HepG2 (cell line): ENCODE measurements around the gene OGFOD3. TPM values are rescaled to one million over a fixed set of nuclear protein-coding genes. Genes with fewer than 3 reads are reported as not detected.
A peak's percentile ranks its signal among the peaks of the same experiment; 100 is the strongest.

Experiments
- E2F1 ChIP-seq: sonication (generic); formaldehyde crosslinking; IDR thresholded peaks from 2 replicates; pipeline ENCODE4 v1.5.0; 2020; ENCODE audit warnings: missing genetic modification reagents
- HDAC1 ChIP-seq: sonication (generic); formaldehyde crosslinking; IDR thresholded peaks from 2 replicates; pipeline ENCODE4 v1.5.1; 2020; ENCODE audit warnings: mild to moderate bottlenecking, missing genetic modification reagents
- MEF2D ChIP-seq: sonication (generic); formaldehyde crosslinking; IDR thresholded peaks from 2 replicates; pipeline ENCODE4 v1.5.1; 2020; ENCODE audit warnings: mild to moderate bottlenecking, missing genetic modification reagents
- NFAT5 ChIP-seq: sonication (generic); formaldehyde crosslinking; IDR thresholded peaks from 2 replicates; pipeline ENCODE4 v1.4.0; 2020; ENCODE audit warnings: missing genetic modification reagents
- ZNF20 ChIP-seq: sonication (generic); formaldehyde crosslinking; IDR thresholded peaks from 2 replicates; pipeline ENCODE4 v1.4.0; 2020; ENCODE audit warnings: mild to moderate bottlenecking, moderate library complexity, missing genetic modification reagents
- ZNF235 ChIP-seq: sonication (generic); formaldehyde crosslinking; IDR thresholded peaks from 2 replicates; pipeline ENCODE4 v1.8.1; 2023; ENCODE audit warnings: mild to moderate bottlenecking, missing genetic modification reagents, borderline replicate concordance
- ZNF274 ChIP-seq: sonication (generic); formaldehyde crosslinking; IDR thresholded peaks from 2 replicates; pipeline ENCODE4 v1.5.1; 2020; ENCODE audit warnings: mild to moderate bottlenecking, missing genetic modification reagents
- ZNF350 ChIP-seq: sonication (generic); formaldehyde crosslinking; IDR thresholded peaks from 2 replicates; pipeline ENCODE4 v1.4.0; 2020; ENCODE audit warnings: mild to moderate bottlenecking, low read depth, missing genetic modification reagents, borderline replicate concordance
- ZNF432 ChIP-seq: sonication (generic); formaldehyde crosslinking; IDR thresholded peaks from 2 replicates; pipeline ENCODE4 v1.5.0; 2020; ENCODE audit warnings: missing genetic modification reagents, mild to moderate bottlenecking, borderline replicate concordance
- ZNF777 ChIP-seq: sonication (generic); formaldehyde crosslinking; IDR thresholded peaks from 2 replicates; pipeline ENCODE4 v1.4.0; 2020; ENCODE audit warnings: missing genetic modification reagents
- ZNF781 ChIP-seq: sonication (generic); formaldehyde crosslinking; IDR thresholded peaks from 2 replicates; pipeline ENCODE4 v1.5.1; 2020; ENCODE audit warnings: borderline replicate concordance, mild to moderate bottlenecking, missing genetic modification reagents; ENCODE audit errors: not compliant biosample characterization
- ZSCAN31 ChIP-seq: sonication (generic); formaldehyde crosslinking; IDR thresholded peaks from 2 replicates; pipeline ENCODE4 v1.5.0; 2020; ENCODE audit warnings: low read depth, mild to moderate bottlenecking, missing genetic modification reagents
- polyA plus RNA-seq, 8 experiments: library from polyadenylated mRNA; depleted of rRNA in 3 of 8; stranded (reverse) in 7 of 8; unstranded in 1 of 8; fragments of >200 nt; fragmentation: Illumina TruSeq in 4 of 8; extraction: Trizol in 4 of 8; gene quantifications; 2 replicates each; pipeline versions ENCODE4 v1.2.1 to v1.2.3, GENCODE V29; 2011 to 2016; ENCODE audit warnings: low read depth in 4 of 8, missing spikeins in 1 of 8, mixed read lengths in 1 of 8; ENCODE audit not compliant: insufficient read depth in 1 of 8
- total RNA-seq, 5 experiments: library from RNA; depleted of rRNA; stranded (reverse); fragments of >200 nt; fragmentation: Illumina TruSeq; extraction: Trizol; gene quantifications; 2 replicates each; pipeline ENCODE4 v1.2.3, GENCODE V29; 2016; ENCODE audit warnings: low read depth in 1 of 5
- TF ChIP-seq, protein P1 (sequence below): sonication (generic); formaldehyde crosslinking; IDR thresholded peaks from 2 replicates; pipeline ENCODE4 v1.4.0; 2020; ENCODE audit warnings: missing genetic modification reagents
- TF ChIP-seq, protein P2 (sequence below): sonication (generic); formaldehyde crosslinking; conservative IDR thresholded peaks from 2 replicates; pipeline ENCODE4 v1.4.0; 2020; ENCODE audit warnings: missing genetic modification reagents

OGFOD3 gene
- total and polyA plus RNA-seq, 2 of the 13 experiments (the other 11 are each of a cell fraction or from before 2014, with no cell fraction given) = 40.0 to 42.1 TPM

DNA sequence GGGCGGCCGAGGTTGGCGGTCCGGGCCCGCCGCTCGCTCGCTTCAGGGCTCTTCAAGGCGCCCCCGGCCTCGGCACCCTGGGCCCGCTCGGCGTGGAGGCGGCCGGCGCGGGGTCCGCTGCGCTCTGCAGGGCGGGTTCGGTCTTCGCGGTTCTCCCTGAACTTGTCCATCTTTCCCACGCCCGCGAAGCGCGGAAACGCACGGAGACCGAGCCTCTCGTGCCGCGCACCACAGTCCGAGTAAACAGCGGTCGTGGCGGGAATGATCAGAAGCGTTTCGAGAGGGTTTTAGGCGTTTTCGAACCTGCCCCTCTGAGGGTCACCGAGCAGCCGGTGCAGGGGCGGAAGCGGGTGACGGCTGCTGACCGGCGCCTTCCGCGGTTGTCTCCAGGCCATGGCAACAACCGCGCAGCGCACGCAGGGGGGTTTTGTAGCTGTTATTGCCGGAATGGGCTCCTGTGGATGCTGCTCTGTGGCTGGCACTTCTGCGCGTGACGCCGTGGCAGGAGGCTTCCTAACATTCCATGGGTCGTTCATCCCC, 40.6 kb upstream of the OGFOD3 start (continued):
- no peak for TF ChIP-seq E2F1 (CRISPR knock-in tag)
- no peak for TF ChIP-seq ZNF20
- 0 out of 2 replicates have a peak, but pooled peaks have one; percentile 10 for TF ChIP-seq ZNF350 (CRISPR knock-in tag)
- TF ChIP-seq, protein P1, sequence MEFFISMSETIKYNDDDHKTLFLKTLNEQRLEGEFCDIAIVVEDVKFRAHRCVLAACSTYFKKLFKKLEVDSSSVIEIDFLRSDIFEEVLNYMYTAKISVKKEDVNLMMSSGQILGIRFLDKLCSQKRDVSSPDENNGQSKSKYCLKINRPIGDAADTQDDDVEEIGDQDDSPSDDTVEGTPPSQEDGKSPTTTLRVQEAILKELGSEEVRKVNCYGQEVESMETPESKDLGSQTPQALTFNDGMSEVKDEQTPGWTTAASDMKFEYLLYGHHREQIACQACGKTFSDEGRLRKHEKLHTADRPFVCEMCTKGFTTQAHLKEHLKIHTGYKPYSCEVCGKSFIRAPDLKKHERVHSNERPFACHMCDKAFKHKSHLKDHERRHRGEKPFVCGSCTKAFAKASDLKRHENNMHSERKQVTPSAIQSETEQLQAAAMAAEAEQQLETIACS (CRISPR knock-in tag) = 0 out of 2 replicates have a peak, but pooled peaks have one; percentile 28
- TF ChIP-seq ZNF235 (CRISPR knock-in tag) = 0 out of 2 replicates have a peak, but pooled peaks have one; percentile 52
- TF ChIP-seq ZNF432 (CRISPR knock-in tag) = 0 out of 2 replicates have a peak, but pooled peaks have one; percentile 15
- 0 out of 2 replicates have a peak, but pooled peaks have one; percentile 24 for TF ChIP-seq ZNF777 (CRISPR knock-in tag)
- TF ChIP-seq ZNF781 = no peak
- TF ChIP-seq, protein P2, sequence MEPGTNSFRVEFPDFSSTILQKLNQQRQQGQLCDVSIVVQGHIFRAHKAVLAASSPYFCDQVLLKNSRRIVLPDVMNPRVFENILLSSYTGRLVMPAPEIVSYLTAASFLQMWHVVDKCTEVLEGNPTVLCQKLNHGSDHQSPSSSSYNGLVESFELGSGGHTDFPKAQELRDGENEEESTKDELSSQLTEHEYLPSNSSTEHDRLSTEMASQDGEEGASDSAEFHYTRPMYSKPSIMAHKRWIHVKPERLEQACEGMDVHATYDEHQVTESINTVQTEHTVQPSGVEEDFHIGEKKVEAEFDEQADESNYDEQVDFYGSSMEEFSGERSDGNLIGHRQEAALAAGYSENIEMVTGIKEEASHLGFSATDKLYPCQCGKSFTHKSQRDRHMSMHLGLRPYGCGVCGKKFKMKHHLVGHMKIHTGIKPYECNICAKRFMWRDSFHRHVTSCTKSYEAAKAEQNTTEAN (CRISPR knock-in tag) = peak; percentile 32; the same call in 1 of the 2 replicates
- TF ChIP-seq NFAT5 (CRISPR knock-in tag) = peak; percentile 67; the same call in 1 of the 2 replicates
- no peak for TF ChIP-seq MEF2D
- TF ChIP-seq ZSCAN31 (CRISPR knock-in tag) = peak; percentile 10; the same call in 1 of the 2 replicates
- peak; percentile 67 for TF ChIP-seq HDAC1
- TF ChIP-seq ZNF274 (CRISPR knock-in tag) = no peak
